HepG2 (cell line): ENCODE data around the gene ITPK1. TPM values are rescaled to one million over a fixed set of nuclear protein-coding genes. Genes with fewer than 3 reads are reported as not detected.

ENCODE experiments used
- AKAP8 ChIP-seq: sonication (generic); formaldehyde crosslinking; IDR thresholded peaks from 2 replicates; pipeline ENCODE4 v1.5.1; 2020; ENCODE audit warnings: mild to moderate bottlenecking, missing genetic modification reagents
- ATF3 ChIP-seq: sonication (generic); formaldehyde crosslinking; IDR thresholded peaks from 2 replicates; pipeline ENCODE4 v1.4.0; 2020; ENCODE audit warnings: missing genetic modification reagents
- CBX5 ChIP-seq: sonication (generic); formaldehyde crosslinking; IDR thresholded peaks from 2 replicates; pipeline ENCODE4 v1.4.0; 2020; ENCODE audit warnings: missing genetic modification reagents, borderline replicate concordance
- EP300 ChIP-seq, 3 experiments: sonication (generic) in 1 of 3; formaldehyde crosslinking in 1 of 3; IDR thresholded peaks; 2 replicates each; pipeline versions ENCODE4 v1.5.1 to v1.6.1; 2011 to 2020; ENCODE audit warnings: low read depth in 2 of 3, low read length in 2 of 3, borderline replicate concordance in 1 of 3, improper control_type of control experiment in 1 of 3, mild to moderate bottlenecking in 1 of 3, missing genetic modification reagents in 1 of 3, moderate library complexity in 1 of 3
- HNF4G ChIP-seq, 2 experiments: sonication (generic) in 1 of 2; formaldehyde crosslinking in 1 of 2; IDR thresholded peaks; 2 replicates each; pipeline versions ENCODE4 v1.4.0 to v1.6.1; 2011 to 2020; ENCODE audit warnings: borderline replicate concordance in 2 of 2, low read depth in 2 of 2, mild to moderate bottlenecking in 2 of 2, low read length in 1 of 2, missing genetic modification reagents in 1 of 2, moderate library complexity in 1 of 2
- HNRNPL ChIP-seq: fragments of 200-400 bp; formaldehyde crosslinking; IDR thresholded peaks from 2 replicates; pipeline ENCODE4 v1.6.1; 2017; ENCODE audit warnings: mild to moderate bottlenecking, low read depth, low read length
- IKZF1 ChIP-seq: fragments of 450-650 bp; IDR thresholded peaks from 2 replicates; pipeline ENCODE4 v1.7.1; 2016
- IKZF5 ChIP-seq: IDR thresholded peaks from 2 replicates; pipeline ENCODE4 v1.6.1; 2018; ENCODE audit warnings: missing genetic modification reagents, mild to moderate bottlenecking, missing compliant biosample characterization
- MEF2D ChIP-seq: sonication (generic); formaldehyde crosslinking; IDR thresholded peaks from 2 replicates; pipeline ENCODE4 v1.5.1; 2020; ENCODE audit warnings: mild to moderate bottlenecking, missing genetic modification reagents
- RNF2 ChIP-seq: fragments of 450-650 bp; conservative IDR thresholded peaks from 2 replicates; pipeline ENCODE4 v1.6.1; 2016; ENCODE audit warnings: low read depth
- SALL2 ChIP-seq: sonication (generic); formaldehyde crosslinking; IDR thresholded peaks from 2 replicates; pipeline ENCODE4 v1.8.1; 2023; ENCODE audit warnings: mild to moderate bottlenecking, missing genetic modification reagents, inconsistent platforms
- TARDBP ChIP-seq: sonication (generic); formaldehyde crosslinking; IDR thresholded peaks from 2 replicates; pipeline ENCODE4 v1.8.0; 2022; ENCODE audit warnings: mild to moderate bottlenecking, missing genetic modification reagents
- YEATS2 ChIP-seq: sonication (generic); formaldehyde crosslinking; IDR thresholded peaks from 2 replicates; pipeline ENCODE4 v1.4.0; 2020; ENCODE audit warnings: missing genetic modification reagents, borderline replicate concordance
- ZFY ChIP-seq: sonication (generic); formaldehyde crosslinking; IDR thresholded peaks from 2 replicates; pipeline ENCODE4 v1.4.0; 2020; ENCODE audit warnings: missing genetic modification reagents
- ZNF136 ChIP-seq: sonication (generic); formaldehyde crosslinking; IDR thresholded peaks from 2 replicates; pipeline ENCODE4 v1.8.1; 2022; ENCODE audit warnings: low read depth, mild to moderate bottlenecking, moderate library complexity, missing genetic modification reagents
- ZNF17 ChIP-seq: sonication (generic); formaldehyde crosslinking; IDR thresholded peaks from 2 replicates; pipeline ENCODE4 v1.5.0; 2020; ENCODE audit warnings: mild to moderate bottlenecking, missing genetic modification reagents
- ZNF20 ChIP-seq: sonication (generic); formaldehyde crosslinking; IDR thresholded peaks from 2 replicates; pipeline ENCODE4 v1.4.0; 2020; ENCODE audit warnings: mild to moderate bottlenecking, moderate library complexity, missing genetic modification reagents
- ZNF232 ChIP-seq: sonication (generic); formaldehyde crosslinking; IDR thresholded peaks from 2 replicates; pipeline ENCODE4 v1.4.0; 2020; ENCODE audit warnings: missing genetic modification reagents, borderline replicate concordance
- ZNF30 ChIP-seq: sonication (generic); formaldehyde crosslinking; IDR thresholded peaks from 2 replicates; pipeline ENCODE4 v1.5.0; 2020; ENCODE audit warnings: mild to moderate bottlenecking, missing genetic modification reagents
- ZNF430 ChIP-seq: sonication (generic); formaldehyde crosslinking; IDR thresholded peaks from 2 replicates; pipeline ENCODE4 v1.9.0; 2021; ENCODE audit warnings: mild to moderate bottlenecking, missing genetic modification reagents
- ZNF737 ChIP-seq: sonication (generic); formaldehyde crosslinking; IDR thresholded peaks from 2 replicates; pipeline ENCODE4 v1.5.0; 2020; ENCODE audit warnings: missing genetic modification reagents, mild to moderate bottlenecking, borderline replicate concordance
- ZSCAN29 ChIP-seq: sonication (generic); formaldehyde crosslinking; conservative IDR thresholded peaks from 2 replicates; pipeline ENCODE4 v1.4.0; 2020; ENCODE audit warnings: mild to moderate bottlenecking, missing genetic modification reagents
- polyA plus RNA-seq, 8 experiments: library from polyadenylated mRNA; depleted of rRNA in 3 of 8; stranded (reverse) in 7 of 8; unstranded in 1 of 8; fragments of >200 nt; fragmentation: Illumina TruSeq in 4 of 8; extraction: Trizol in 4 of 8; gene quantifications; 2 replicates each; pipeline versions ENCODE4 v1.2.1 to v1.2.3, GENCODE V29; 2011 to 2016; ENCODE audit warnings: low read depth in 4 of 8, missing spikeins in 1 of 8, mixed read lengths in 1 of 8; ENCODE audit not compliant: insufficient read depth in 1 of 8
- total RNA-seq, 5 experiments: library from RNA; depleted of rRNA; stranded (reverse); fragments of >200 nt; fragmentation: Illumina TruSeq; extraction: Trizol; gene quantifications; 2 replicates each; pipeline ENCODE4 v1.2.3, GENCODE V29; 2016; ENCODE audit warnings: low read depth in 1 of 5
- TF ChIP-seq, protein P1 (sequence below): sonication (generic); formaldehyde crosslinking; conservative IDR thresholded peaks from 2 replicates; pipeline ENCODE4 v1.8.0; 2022; ENCODE audit warnings: missing genetic modification reagents
- TF ChIP-seq, protein P2 (sequence below): sonication (generic); formaldehyde crosslinking; IDR thresholded peaks from 2 replicates; pipeline ENCODE4 v1.4.0; 2020; ENCODE audit warnings: mild to moderate bottlenecking, missing genetic modification reagents

Gene ITPK1
- total and polyA plus RNA-seq, 2 of the 13 experiments (the other 11 are each of a cell fraction or from before 2014, with no cell fraction given), result 20.5 to 47.5 TPM

GRCh38 chr14:93042968-93043940, 72.5 kb downstream of the ITPK1 start (continued):
- TF ChIP-seq EP300 (IDR thresholded peaks at IDR 0.05; ENCODE audit: low read depth in 2 of 2, low read length in 2 of 2) (peak in 1 of 2 experiments; percentile 74; a peak in 2 of 4 replicates), EP300 (CRISPR knock-in tag; IDR thresholded peaks at IDR 0.05; ENCODE audit: borderline replicate concordance) (peak; percentile 67; the same call in 1 of the 2 replicates), HNF4G (IDR thresholded peaks at IDR 0.05; ENCODE audit: borderline replicate concordance, low read depth, low read length) (peak; percentile 79), HNF4G (CRISPR knock-in tag; IDR thresholded peaks at IDR 0.05; ENCODE audit: borderline replicate concordance, low read depth) (peak; percentile 51; the same call in 1 of the 2 replicates), IKZF1 (no peak), ATF3 (peak; percentile 68), TARDBP (CRISPR knock-in tag) (peak; percentile 55; the same call in 1 of the 2 replicates), MEF2D (CRISPR knock-in tag) (0 out of 2 replicates have a peak, but pooled peaks have one; percentile 31), ZNF232 (CRISPR knock-in tag) (no peak), IKZF5 (CRISPR knock-in tag) (peak; percentile 68), ZNF30 (no peak), RNF2 (no peak), CBX5 (CRISPR knock-in tag) (0 out of 2 replicates have a peak, but pooled peaks have one; percentile 29), ZNF136 (CRISPR knock-in tag) (0 out of 2 replicates have a peak, but pooled peaks have one; percentile 8), ZFY (no peak), AKAP8 (CRISPR knock-in tag) (no peak), HNRNPL (0 out of 2 replicates have a peak, but pooled peaks have one; percentile 71), ZNF430 (CRISPR knock-in tag) (0 out of 2 replicates have a peak, but pooled peaks have one; percentile 24), ZSCAN29 (CRISPR knock-in tag) (no peak), YEATS2 (CRISPR knock-in tag) (0 out of 2 replicates have a peak, but pooled peaks have one; percentile 24), ZNF737 (CRISPR knock-in tag) (no peak), SALL2 (CRISPR knock-in tag) (no peak), ZNF17 (no peak), ZNF20 (CRISPR knock-in tag) (no peak)
- TF ChIP-seq, protein P1, sequence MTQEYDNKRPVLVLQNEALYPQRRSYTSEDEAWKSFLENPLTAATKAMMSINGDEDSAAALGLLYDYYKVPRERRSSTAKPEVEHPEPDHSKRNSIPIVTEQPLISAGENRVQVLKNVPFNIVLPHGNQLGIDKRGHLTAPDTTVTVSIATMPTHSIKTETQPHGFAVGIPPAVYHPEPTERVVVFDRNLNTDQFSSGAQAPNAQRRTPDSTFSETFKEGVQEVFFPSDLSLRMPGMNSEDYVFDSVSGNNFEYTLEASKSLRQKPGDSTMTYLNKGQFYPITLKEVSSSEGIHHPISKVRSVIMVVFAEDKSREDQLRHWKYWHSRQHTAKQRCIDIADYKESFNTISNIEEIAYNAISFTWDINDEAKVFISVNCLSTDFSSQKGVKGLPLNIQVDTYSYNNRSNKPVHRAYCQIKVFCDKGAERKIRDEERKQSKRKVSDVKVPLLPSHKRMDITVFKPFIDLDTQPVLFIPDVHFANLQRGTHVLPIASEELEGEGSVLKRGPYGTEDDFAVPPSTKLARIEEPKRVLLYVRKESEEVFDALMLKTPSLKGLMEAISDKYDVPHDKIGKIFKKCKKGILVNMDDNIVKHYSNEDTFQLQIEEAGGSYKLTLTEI (CRISPR knock-in tag), result no peak
- TF ChIP-seq, protein P2, sequence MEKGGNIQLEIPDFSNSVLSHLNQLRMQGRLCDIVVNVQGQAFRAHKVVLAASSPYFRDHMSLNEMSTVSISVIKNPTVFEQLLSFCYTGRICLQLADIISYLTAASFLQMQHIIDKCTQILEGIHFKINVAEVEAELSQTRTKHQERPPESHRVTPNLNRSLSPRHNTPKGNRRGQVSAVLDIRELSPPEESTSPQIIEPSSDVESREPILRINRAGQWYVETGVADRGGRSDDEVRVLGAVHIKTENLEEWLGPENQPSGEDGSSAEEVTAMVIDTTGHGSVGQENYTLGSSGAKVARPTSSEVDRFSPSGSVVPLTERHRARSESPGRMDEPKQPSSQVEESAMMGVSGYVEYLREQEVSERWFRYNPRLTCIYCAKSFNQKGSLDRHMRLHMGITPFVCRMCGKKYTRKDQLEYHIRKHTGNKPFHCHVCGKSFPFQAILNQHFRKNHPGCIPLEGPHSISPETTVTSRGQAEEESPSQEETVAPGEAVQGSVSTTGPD (CRISPR knock-in tag), result peak; percentile 78
